Prostate gland (tissue), 2 donors: ENCODE measurements around the gene ADAMTS17. TPM values are rescaled to one million over a fixed set of nuclear protein-coding genes. Genes with fewer than 3 reads are reported as not detected.

Experiments
- DNase-seq: peaks from one replicate; pipeline ENCODE4 v3.0.0-alpha.2; 2019; ENCODE audit warnings: low spot score
- H3K27ac ChIP-seq, 2 donors: fragments of 200-600 bp; sonication (generic); 2 replicates each; pipeline ENCODE4 v1.5.1; 2017 to 2019
- H3K27me3 ChIP-seq: fragments of 200-600 bp; sonication (generic); replicated peaks from 2 replicates; pipeline ENCODE4 v1.5.1; 2019; ENCODE audit not compliant: insufficient read depth
- H3K36me3 ChIP-seq, 2 donors: fragments of 200-600 bp; sonication (generic); 1 replicate in 1 of 2; 2 replicates in 1 of 2; pipeline versions ENCODE4 v1.5.1 to v1.8.1; 2017 to 2019
- H3K4me1 ChIP-seq: fragments of 200-600 bp; sonication (generic); replicated peaks from 2 replicates; pipeline ENCODE4 v1.5.1; 2019
- H3K4me3 ChIP-seq, 2 donors: fragments of 200-600 bp; sonication (generic); 2 replicates each; pipeline ENCODE4 v1.5.1; 2017 to 2019
- H3K9me3 ChIP-seq: fragments of 200-600 bp; sonication (generic); 2 replicates; pipeline ENCODE4 v1.5.1; 2017
- CTCF ChIP-seq, 4 experiments: fragments of 200-600 bp in 2 of 4; fragments of 450-650 bp in 2 of 4; sonication (generic) in 2 of 4; IDR thresholded peaks; 1 replicate in 3 of 4; 2 replicates in 1 of 4; pipeline ENCODE4 v1.5.1; 2016 to 2019; ENCODE audit warnings: antibody characterized with exemption in 4 of 4, mild to moderate bottlenecking in 2 of 4, moderate library complexity in 2 of 4
- POLR2A ChIP-seq: fragments of 450-650 bp; IDR thresholded peaks from one replicate; pipeline ENCODE4 v1.6.1; 2016; ENCODE audit warnings: antibody characterized with exemption, mild to moderate bottlenecking
- POLR2AphosphoS5 ChIP-seq: sonication (generic); formaldehyde crosslinking; IDR thresholded peaks from one replicate; pipeline ENCODE4 v1.6.1; 2017; ENCODE audit warnings: antibody characterized with exemption
- WGBS: methylation state at CpG from one replicate; pipeline ENCODE4 v1.1.5; 2018; 5-methylcytosine and 5-hydroxymethylcytosine counted together
- intact Hi-C: fragments of 100-400 bp; cut with DNase I; formaldehyde crosslinking; loops from one replicate; pipeline ENCODE4 v1.14.2; 2022
- total RNA-seq, 2 donors: library from RNA; depleted of rRNA; stranded (reverse); fragments of >200 nt; gene quantifications; one replicate each; pipeline ENCODE4 v1.1.0, GENCODE V29; 2016

The ADAMTS17 gene
- total RNA-seq, 2 donors from 2014 or later, result 2.7 to 5.6 TPM

GRCh38 chr15:100259266-100259665 is 82.5 kb downstream of the ADAMTS17 start:
- no peak for DNase-seq
- 96% methylated on average over 7 of the region's 7 CpGs for WGBS
- no peak for TF ChIP-seq POLR2A
- TF ChIP-seq CTCF (IDR thresholded peaks at IDR 0.05), result no peak
- no peak for TF ChIP-seq POLR2AphosphoS5
- intact Hi-C loops, result no loop called here
- Histone ChIP-seq H3K4me1 (no peaks in the 10 kb centered on the region), H3K4me3 (no peak overlapping the region), H3K36me3 (no peaks in the 10 kb centered on the region), H3K9me3 (no peaks in the 10 kb centered on the region), H3K27me3 (no peaks in the 10 kb centered on the region), H3K27ac (no peak overlapping the region)

- 83% methylated on average over 19 of the region's 19 CpGs for WGBS
- no peak overlapping the region for H3K27ac ChIP-seq
- TF ChIP-seq POLR2AphosphoS5, result no peak
- no peak for TF ChIP-seq POLR2A
- no peak for TF ChIP-seq CTCF (IDR thresholded peaks at IDR 0.05)
- H3K9me3 ChIP-seq, result no peaks in the 10 kb centered on the region
- no peak for DNase-seq
- no peaks in the 10 kb centered on the region for H3K36me3 ChIP-seq
- H3K27me3 ChIP-seq, result no peaks in the 10 kb centered on the region
- no peak overlapping the region for H3K4me3 ChIP-seq
- H3K4me1 ChIP-seq, result no peaks in the 10 kb centered on the region
- intact Hi-C loops, result no loop called here
Observed at GRCh38 chr15:100256970-100257650, 84.7 kb downstream of the ADAMTS17 start.

GRCh38 chr15:100256101-100256969 is 85.4 kb downstream of the ADAMTS17 start:
- Histone ChIP-seq H3K9me3 (no peaks in the 10 kb centered on the region), H3K4me3 (no peak overlapping the region), H3K36me3 (no peaks in the 10 kb centered on the region), H3K27me3 (no peaks in the 10 kb centered on the region), H3K27ac (no peak overlapping the region), H3K4me1 (no peaks in the 10 kb centered on the region)
- intact Hi-C loops, result no loop called here
- 94% methylated on average over 20 of the region's 20 CpGs for WGBS
- TF ChIP-seq POLR2A (no peak), POLR2AphosphoS5 (no peak), CTCF (IDR thresholded peaks at IDR 0.05) (no peak)
- no peak for DNase-seq

GRCh38 chr15:100255644-100256043 is 86.1 kb downstream of the ADAMTS17 start:
- intact Hi-C loops, result no loop called here
- H3K36me3 ChIP-seq, result no peaks in the 10 kb centered on the region
- no peak overlapping the region for H3K4me3 ChIP-seq
- DNase-seq, result no peak
- H3K27ac ChIP-seq, result no peak overlapping the region
- TF ChIP-seq POLR2A (no peak), CTCF (IDR thresholded peaks at IDR 0.05) (no peak), POLR2AphosphoS5 (no peak)
- H3K4me1 ChIP-seq, result no peaks in the 10 kb centered on the region
- no peaks in the 10 kb centered on the region for H3K9me3 ChIP-seq
- 93% methylated on average over 6 of the region's 6 CpGs for WGBS
- no peaks in the 10 kb centered on the region for H3K27me3 ChIP-seq
